ENCODE results near the gene GNPTG.

Gene GNPTG

GRCh38 chr16:1344499-1344898 is 7.2 kb upstream of the GNPTG start:
- Histone ChIP-seq H3K4me3 (ENCODE audit: low read length) (no peak overlapping the region), H3K27ac (ENCODE audit: low read depth, low read length) (no peak overlapping the region), H3K9ac (ENCODE audit: low read depth, low read length) (no peak overlapping the region), H3K4me1 (ENCODE audit: insufficient read depth, low read length) (no peaks in the 10 kb centered on the region), H3K27me3 (ENCODE audit: insufficient read depth, low read length) (peaks cover 25% of the 10 kb centered on the region), H3K9me3 (ENCODE audit: insufficient read depth, low read depth, low read length) (no peaks in the 10 kb centered on the region), H3K36me3 (ENCODE audit: insufficient read depth, low read length) (peaks cover 17% of the 10 kb centered on the region)
- WGBS, result 88% methylated on average over 14 of the region's 14 CpGs

- peaks cover 23% of the 10 kb centered on the region for H3K36me3 ChIP-seq (ENCODE audit: insufficient read depth, low read length)
- no peaks in the 10 kb centered on the region for H3K9me3 ChIP-seq (ENCODE audit: insufficient read depth, low read depth, low read length)
- H3K27me3 ChIP-seq (ENCODE audit: insufficient read depth, low read length), result peaks cover 25% of the 10 kb centered on the region
- H3K4me3 ChIP-seq (ENCODE audit: low read length), result no peak overlapping the region
- H3K4me1 ChIP-seq (ENCODE audit: insufficient read depth, low read length), result no peaks in the 10 kb centered on the region
- 63% methylated on average over 9 of the region's 11 CpGs for WGBS
- H3K9ac ChIP-seq (ENCODE audit: low read depth, low read length), result no peak overlapping the region
- no peak overlapping the region for H3K27ac ChIP-seq (ENCODE audit: low read depth, low read length)
Measured at GRCh38 chr16:1345087-1345486, 6.6 kb upstream of the GNPTG start.

GRCh38 chr16:1345651-1346421 is 5.9 kb upstream of the GNPTG start:
- H3K27me3 ChIP-seq (ENCODE audit: insufficient read depth, low read length), result peaks cover 22% of the 10 kb centered on the region
- no peaks in the 10 kb centered on the region for H3K9me3 ChIP-seq (ENCODE audit: insufficient read depth, low read depth, low read length)
- H3K4me3 ChIP-seq (ENCODE audit: low read length), result no peak overlapping the region
- H3K9ac ChIP-seq (ENCODE audit: low read depth, low read length), result no peak overlapping the region
- H3K4me1 ChIP-seq (ENCODE audit: insufficient read depth, low read length), result no peaks in the 10 kb centered on the region
- peaks cover 26% of the 10 kb centered on the region for H3K36me3 ChIP-seq (ENCODE audit: insufficient read depth, low read length)
- 77% methylated on average over 29 of the region's 31 CpGs for WGBS
- H3K27ac ChIP-seq (ENCODE audit: low read depth, low read length), result no peak overlapping the region

GRCh38 chr16:1346422-1347285 is 5.1 kb upstream of the GNPTG start:
- Histone ChIP-seq H3K36me3 (ENCODE audit: insufficient read depth, low read length) (peaks cover 26% of the 10 kb centered on the region), H3K9ac (ENCODE audit: low read depth, low read length) (no peak overlapping the region), H3K27ac (ENCODE audit: low read depth, low read length) (no peak overlapping the region), H3K4me3 (ENCODE audit: low read length) (no peak overlapping the region), H3K4me1 (ENCODE audit: insufficient read depth, low read length) (no peaks in the 10 kb centered on the region), H3K27me3 (ENCODE audit: insufficient read depth, low read length) (peaks cover 21% of the 10 kb centered on the region), H3K9me3 (ENCODE audit: insufficient read depth, low read depth, low read length) (no peaks in the 10 kb centered on the region)
- 77% methylated on average over 34 of the region's 34 CpGs for WGBS

GRCh38 chr16:1347286-1347855 is 4.4 kb upstream of the GNPTG start:
- Histone ChIP-seq H3K9me3 (ENCODE audit: insufficient read depth, low read depth, low read length) (no peaks in the 10 kb centered on the region), H3K27me3 (ENCODE audit: insufficient read depth, low read length) (peaks cover 13% of the 10 kb centered on the region; the same call in 1 of the 2 replicates), H3K9ac (ENCODE audit: low read depth, low read length) (no peak overlapping the region), H3K27ac (ENCODE audit: low read depth, low read length) (no peak overlapping the region), H3K4me3 (ENCODE audit: low read length) (no peak overlapping the region), H3K4me1 (ENCODE audit: insufficient read depth, low read length) (no peaks in the 10 kb centered on the region), H3K36me3 (ENCODE audit: insufficient read depth, low read length) (peaks cover 26% of the 10 kb centered on the region)
- 92% methylated on average over 31 of the region's 31 CpGs for WGBS

GRCh38 chr16:1347962-1348361 is 3.8 kb upstream of the GNPTG start:
- Histone ChIP-seq H3K4me1 (ENCODE audit: insufficient read depth, low read length) (no peaks in the 10 kb centered on the region), H3K27me3 (ENCODE audit: insufficient read depth, low read length) (peaks cover 9% of the 10 kb centered on the region; the same call in 1 of the 2 replicates), H3K27ac (ENCODE audit: low read depth, low read length) (no peak overlapping the region), H3K36me3 (ENCODE audit: insufficient read depth, low read length) (peaks cover 26% of the 10 kb centered on the region), H3K9me3 (ENCODE audit: insufficient read depth, low read depth, low read length) (no peaks in the 10 kb centered on the region), H3K4me3 (ENCODE audit: low read length) (no peak overlapping the region), H3K9ac (ENCODE audit: low read depth, low read length) (no peak overlapping the region)
- WGBS, result 94% methylated on average over 29 of the region's 29 CpGs

GRCh38 chr16:1348441-1348840 is 3.3 kb upstream of the GNPTG start:
- no peaks in the 10 kb centered on the region for H3K4me1 ChIP-seq (ENCODE audit: insufficient read depth, low read length)
- no peak overlapping the region for H3K9ac ChIP-seq (ENCODE audit: low read depth, low read length)
- H3K27me3 ChIP-seq (ENCODE audit: insufficient read depth, low read length), result peaks cover 9% of the 10 kb centered on the region; the same call in 1 of the 2 replicates
- H3K9me3 ChIP-seq (ENCODE audit: insufficient read depth, low read depth, low read length), result no peaks in the 10 kb centered on the region
- WGBS, result 96% methylated on average over 15 of the region's 15 CpGs
- H3K27ac ChIP-seq (ENCODE audit: low read depth, low read length), result no peak overlapping the region
- peaks cover 26% of the 10 kb centered on the region for H3K36me3 ChIP-seq (ENCODE audit: insufficient read depth, low read length)
- no peak overlapping the region for H3K4me3 ChIP-seq (ENCODE audit: low read length)

- peaks cover 26% of the 10 kb centered on the region for H3K36me3 ChIP-seq (ENCODE audit: insufficient read depth, low read length)
Measured at GRCh38 chr16:1348926-1349325, 2.8 kb upstream of the GNPTG start.

GRCh38 chr16:1349351-1349750 is 2.4 kb upstream of the GNPTG start:
- Histone ChIP-seq H3K4me3 (ENCODE audit: low read length) (no peak overlapping the region), H3K9me3 (ENCODE audit: insufficient read depth, low read depth, low read length) (no peaks in the 10 kb centered on the region), H3K27me3 (ENCODE audit: insufficient read depth, low read length) (no peaks in the 10 kb centered on the region), H3K36me3 (ENCODE audit: insufficient read depth, low read length) (peaks cover 26% of the 10 kb centered on the region), H3K9ac (ENCODE audit: low read depth, low read length) (no peak overlapping the region), H3K27ac (ENCODE audit: low read depth, low read length) (no peak overlapping the region), H3K4me1 (ENCODE audit: insufficient read depth, low read length) (no peaks in the 10 kb centered on the region)
- WGBS, result 96% methylated on average over 16 of the region's 16 CpGs

More at GRCh38 chr16:1348926-1349325, 2.8 kb upstream of the GNPTG start:
- no peaks in the 10 kb centered on the region for H3K4me1 ChIP-seq (ENCODE audit: insufficient read depth, low read length)
- H3K9ac ChIP-seq (ENCODE audit: low read depth, low read length), result no peak overlapping the region
- H3K27ac ChIP-seq (ENCODE audit: low read depth, low read length), result no peak overlapping the region
- H3K4me3 ChIP-seq (ENCODE audit: low read length), result no peak overlapping the region
- H3K9me3 ChIP-seq (ENCODE audit: insufficient read depth, low read depth, low read length), result no peaks in the 10 kb centered on the region
- peaks cover 4% of the 10 kb centered on the region; the same call in 1 of the 2 replicates for H3K27me3 ChIP-seq (ENCODE audit: insufficient read depth, low read length)
- WGBS, result 93% methylated on average over 14 of the region's 14 CpGs

GRCh38 chr16:1349951-1350350 is 1.8 kb upstream of the GNPTG start:
- H3K9me3 ChIP-seq (ENCODE audit: insufficient read depth, low read depth, low read length), result no peaks in the 10 kb centered on the region
- no peaks in the 10 kb centered on the region for H3K4me1 ChIP-seq (ENCODE audit: insufficient read depth, low read length)
- H3K4me3 ChIP-seq (ENCODE audit: low read length), result no peak overlapping the region
- H3K9ac ChIP-seq (ENCODE audit: low read depth, low read length), result no peak overlapping the region
- WGBS, result 95% methylated on average over 17 of the region's 17 CpGs
- H3K36me3 ChIP-seq (ENCODE audit: insufficient read depth, low read length), result peaks cover 26% of the 10 kb centered on the region
- no peak overlapping the region for H3K27ac ChIP-seq (ENCODE audit: low read depth, low read length)
- H3K27me3 ChIP-seq (ENCODE audit: insufficient read depth, low read length), result no peaks in the 10 kb centered on the region

GRCh38 chr16:1350691-1351090 is 1.0 kb upstream of the GNPTG start:
- Histone ChIP-seq H3K4me3 (ENCODE audit: low read length) (peak overlapping the region; percentile 95), H3K4me1 (ENCODE audit: insufficient read depth, low read length) (no peaks in the 10 kb centered on the region), H3K9me3 (ENCODE audit: insufficient read depth, low read depth, low read length) (no peaks in the 10 kb centered on the region), H3K27ac (ENCODE audit: low read depth, low read length) (no peak overlapping the region), H3K27me3 (ENCODE audit: insufficient read depth, low read length) (no peaks in the 10 kb centered on the region), H3K36me3 (ENCODE audit: insufficient read depth, low read length) (peaks cover 26% of the 10 kb centered on the region), H3K9ac (ENCODE audit: low read depth, low read length) (peak overlapping the region; percentile 83)
- whole genome bisulfite sequencing, result 88% methylated on average over 19 of the region's 19 CpGs
